HepG2 (cell line): ENCODE data around the gene RNF5. TPM values are rescaled to one million over a fixed set of nuclear protein-coding genes. Genes with fewer than 3 reads are reported as not detected.
A peak's percentile ranks its signal among the peaks of the same experiment; 100 is the strongest.

Experiments
- FIP1L1 ChIP-seq: fragments of 200-400 bp; formaldehyde crosslinking; IDR thresholded peaks from 2 replicates; pipeline ENCODE4 v1.6.1; 2018; ENCODE audit warnings: low read depth, mild to moderate bottlenecking, low read length, moderate library complexity, borderline replicate concordance; ENCODE audit not compliant: insufficient read depth
- HDAC6 ChIP-seq: fragments of 200-600 bp; sonication (generic); IDR thresholded peaks from 2 replicates; pipeline ENCODE4 v1.7.0; 2017; ENCODE audit warnings: mild to moderate bottlenecking, antibody characterized with exemption, low read length, low read depth
- KLF11 ChIP-seq: IDR thresholded peaks from 2 replicates; pipeline ENCODE4 v1.6.1; 2016; ENCODE audit warnings: missing compliant biosample characterization
- SRY ChIP-seq: sonication (generic); formaldehyde crosslinking; IDR thresholded peaks from 2 replicates; pipeline ENCODE4 v1.8.0; 2022; ENCODE audit warnings: mild to moderate bottlenecking, missing genetic modification reagents
- ZFP36L1 ChIP-seq: sonication (generic); formaldehyde crosslinking; IDR thresholded peaks from 2 replicates; pipeline ENCODE4 v1.8.0; 2022; ENCODE audit warnings: mild to moderate bottlenecking, missing genetic modification reagents, moderate library complexity
- ZFP37 ChIP-seq: sonication (generic); formaldehyde crosslinking; IDR thresholded peaks from 2 replicates; pipeline ENCODE4 v1.4.0; 2020; ENCODE audit warnings: missing genetic modification reagents, borderline replicate concordance
- ZFY ChIP-seq: sonication (generic); formaldehyde crosslinking; IDR thresholded peaks from 2 replicates; pipeline ENCODE4 v1.4.0; 2020; ENCODE audit warnings: missing genetic modification reagents
- ZNF20 ChIP-seq: sonication (generic); formaldehyde crosslinking; IDR thresholded peaks from 2 replicates; pipeline ENCODE4 v1.4.0; 2020; ENCODE audit warnings: mild to moderate bottlenecking, moderate library complexity, missing genetic modification reagents
- ZNF501 ChIP-seq: sonication (generic); formaldehyde crosslinking; IDR thresholded peaks from 2 replicates; pipeline ENCODE4 v1.5.1; 2020; ENCODE audit warnings: mild to moderate bottlenecking, moderate library complexity, missing genetic modification reagents
- ZNF772 ChIP-seq: sonication (generic); formaldehyde crosslinking; IDR thresholded peaks from 2 replicates; pipeline ENCODE4 v1.5.0; 2020; ENCODE audit warnings: mild to moderate bottlenecking, missing genetic modification reagents
- polyA plus RNA-seq, 8 experiments: library from polyadenylated mRNA; depleted of rRNA in 3 of 8; stranded (reverse) in 7 of 8; unstranded in 1 of 8; fragments of >200 nt; fragmentation: Illumina TruSeq in 4 of 8; extraction: Trizol in 4 of 8; gene quantifications; 2 replicates each; pipeline versions ENCODE4 v1.2.1 to v1.2.3, GENCODE V29; 2011 to 2016; ENCODE audit warnings: low read depth in 4 of 8, missing spikeins in 1 of 8, mixed read lengths in 1 of 8; ENCODE audit not compliant: insufficient read depth in 1 of 8
- total RNA-seq, 5 experiments: library from RNA; depleted of rRNA; stranded (reverse); fragments of >200 nt; fragmentation: Illumina TruSeq; extraction: Trizol; gene quantifications; 2 replicates each; pipeline ENCODE4 v1.2.3, GENCODE V29; 2016; ENCODE audit warnings: low read depth in 1 of 5
- TF ChIP-seq, protein P1 (sequence below), 2 experiments: IDR thresholded peaks; 2 replicates each; pipeline ENCODE4 v1.6.1; 2011 to 2012; ENCODE audit warnings: low read length in 2 of 2, borderline replicate concordance in 1 of 2, low read depth in 1 of 2, mild to moderate bottlenecking in 1 of 2, moderate library complexity in 1 of 2
- TF ChIP-seq, protein P2 (sequence below): sonication (generic); formaldehyde crosslinking; IDR thresholded peaks from 2 replicates; pipeline ENCODE4 v1.5.0; 2020; ENCODE audit warnings: missing genetic modification reagents
- TF ChIP-seq, protein P3 (sequence below): sonication (generic); formaldehyde crosslinking; IDR thresholded peaks from 2 replicates; pipeline ENCODE4 v1.4.0; 2020; ENCODE audit warnings: missing genetic modification reagents
- TF ChIP-seq, protein P4 (sequence below): fragments of 450-650 bp; IDR thresholded peaks from 2 replicates; pipeline ENCODE4 v1.6.1; 2017; ENCODE audit warnings: mild to moderate bottlenecking
- TF ChIP-seq, protein P5 (sequence below): sonication (generic); formaldehyde crosslinking; IDR thresholded peaks from 2 replicates; pipeline ENCODE4 v1.4.0; 2020; ENCODE audit warnings: mild to moderate bottlenecking, missing genetic modification reagents

RNF5 gene
- total and polyA plus RNA-seq, 2 of the 13 experiments (the other 11 are each of a cell fraction or from before 2014, with no cell fraction given): 98.0 to 131 TPM

DNA sequence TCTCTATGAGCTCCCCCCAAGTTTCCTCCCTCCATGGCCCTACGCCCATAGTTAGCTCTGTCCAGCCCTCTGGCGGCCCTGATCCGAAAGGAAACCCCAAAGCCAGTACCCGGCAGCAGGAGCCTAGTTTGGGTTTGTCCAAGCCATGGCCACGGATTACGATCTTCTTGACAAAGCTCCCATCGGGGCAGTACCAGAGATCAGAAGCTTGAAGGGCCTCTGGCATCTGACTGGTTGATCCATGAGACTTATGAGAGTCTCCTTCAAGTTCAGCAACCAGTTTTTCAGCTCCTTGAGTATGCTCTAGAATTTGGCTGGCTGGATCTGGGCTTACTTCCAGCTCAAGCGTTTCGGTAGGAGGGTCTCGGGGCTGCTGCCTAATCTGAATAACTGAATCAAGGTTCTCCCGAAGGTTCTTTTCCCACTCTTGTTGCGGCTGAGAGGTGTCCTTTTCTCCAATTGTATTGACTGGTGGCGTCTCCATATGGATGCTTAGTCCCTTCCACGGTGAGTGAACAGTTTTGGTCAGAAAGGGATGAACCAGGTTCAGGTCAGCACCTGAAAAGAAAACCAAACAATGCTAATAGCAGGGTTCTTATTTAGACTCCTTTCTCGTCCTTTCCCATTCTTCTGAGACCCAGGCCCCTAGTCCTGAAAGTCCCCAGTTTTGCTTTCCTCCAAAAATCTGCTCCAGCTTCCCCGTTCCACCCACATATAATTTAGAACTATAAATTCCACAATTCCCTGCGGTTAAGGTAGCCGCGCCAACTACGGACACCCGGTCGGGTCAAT is 48.7 kb upstream of the RNF5 start (continued):
- TF ChIP-seq ZFY (no peak), ZNF20 (CRISPR knock-in tag) (no peak), ZNF501 (CRISPR knock-in tag) (no peak), FIP1L1 (no peak), SRY (CRISPR knock-in tag) (0 out of 2 replicates have a peak, but pooled peaks have one; percentile 41), HDAC6 (no peak), KLF11 (CRISPR knock-in tag) (0 out of 2 replicates have a peak, but pooled peaks have one; percentile 15), ZFP37 (CRISPR knock-in tag) (no peak), ZNF772 (0 out of 2 replicates have a peak, but pooled peaks have one; percentile 41), ZFP36L1 (CRISPR knock-in tag) (0 out of 2 replicates have a peak, but pooled peaks have one; percentile 55)
- TF ChIP-seq, protein P1, sequence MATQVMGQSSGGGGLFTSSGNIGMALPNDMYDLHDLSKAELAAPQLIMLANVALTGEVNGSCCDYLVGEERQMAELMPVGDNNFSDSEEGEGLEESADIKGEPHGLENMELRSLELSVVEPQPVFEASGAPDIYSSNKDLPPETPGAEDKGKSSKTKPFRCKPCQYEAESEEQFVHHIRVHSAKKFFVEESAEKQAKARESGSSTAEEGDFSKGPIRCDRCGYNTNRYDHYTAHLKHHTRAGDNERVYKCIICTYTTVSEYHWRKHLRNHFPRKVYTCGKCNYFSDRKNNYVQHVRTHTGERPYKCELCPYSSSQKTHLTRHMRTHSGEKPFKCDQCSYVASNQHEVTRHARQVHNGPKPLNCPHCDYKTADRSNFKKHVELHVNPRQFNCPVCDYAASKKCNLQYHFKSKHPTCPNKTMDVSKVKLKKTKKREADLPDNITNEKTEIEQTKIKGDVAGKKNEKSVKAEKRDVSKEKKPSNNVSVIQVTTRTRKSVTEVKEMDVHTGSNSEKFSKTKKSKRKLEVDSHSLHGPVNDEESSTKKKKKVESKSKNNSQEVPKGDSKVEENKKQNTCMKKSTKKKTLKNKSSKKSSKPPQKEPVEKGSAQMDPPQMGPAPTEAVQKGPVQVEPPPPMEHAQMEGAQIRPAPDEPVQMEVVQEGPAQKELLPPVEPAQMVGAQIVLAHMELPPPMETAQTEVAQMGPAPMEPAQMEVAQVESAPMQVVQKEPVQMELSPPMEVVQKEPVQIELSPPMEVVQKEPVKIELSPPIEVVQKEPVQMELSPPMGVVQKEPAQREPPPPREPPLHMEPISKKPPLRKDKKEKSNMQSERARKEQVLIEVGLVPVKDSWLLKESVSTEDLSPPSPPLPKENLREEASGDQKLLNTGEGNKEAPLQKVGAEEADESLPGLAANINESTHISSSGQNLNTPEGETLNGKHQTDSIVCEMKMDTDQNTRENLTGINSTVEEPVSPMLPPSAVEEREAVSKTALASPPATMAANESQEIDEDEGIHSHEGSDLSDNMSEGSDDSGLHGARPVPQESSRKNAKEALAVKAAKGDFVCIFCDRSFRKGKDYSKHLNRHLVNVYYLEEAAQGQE (IDR thresholded peaks at IDR 0.05; ENCODE audit: borderline replicate concordance in 1 of 2, low read depth in 1 of 2, low read length in 2 of 2): no peak; a peak in 1 of 4 replicates
- TF ChIP-seq, protein P2, sequence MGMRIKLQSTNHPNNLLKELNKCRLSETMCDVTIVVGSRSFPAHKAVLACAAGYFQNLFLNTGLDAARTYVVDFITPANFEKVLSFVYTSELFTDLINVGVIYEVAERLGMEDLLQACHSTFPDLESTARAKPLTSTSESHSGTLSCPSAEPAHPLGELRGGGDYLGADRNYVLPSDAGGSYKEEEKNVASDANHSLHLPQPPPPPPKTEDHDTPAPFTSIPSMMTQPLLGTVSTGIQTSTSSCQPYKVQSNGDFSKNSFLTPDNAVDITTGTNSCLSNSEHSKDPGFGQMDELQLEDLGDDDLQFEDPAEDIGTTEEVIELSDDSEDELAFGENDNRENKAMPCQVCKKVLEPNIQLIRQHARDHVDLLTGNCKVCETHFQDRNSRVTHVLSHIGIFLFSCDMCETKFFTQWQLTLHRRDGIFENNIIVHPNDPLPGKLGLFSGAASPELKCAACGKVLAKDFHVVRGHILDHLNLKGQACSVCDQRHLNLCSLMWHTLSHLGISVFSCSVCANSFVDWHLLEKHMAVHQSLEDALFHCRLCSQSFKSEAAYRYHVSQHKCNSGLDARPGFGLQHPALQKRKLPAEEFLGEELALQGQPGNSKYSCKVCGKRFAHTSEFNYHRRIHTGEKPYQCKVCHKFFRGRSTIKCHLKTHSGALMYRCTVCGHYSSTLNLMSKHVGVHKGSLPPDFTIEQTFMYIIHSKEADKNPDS: no peak
- TF ChIP-seq, protein P3, sequence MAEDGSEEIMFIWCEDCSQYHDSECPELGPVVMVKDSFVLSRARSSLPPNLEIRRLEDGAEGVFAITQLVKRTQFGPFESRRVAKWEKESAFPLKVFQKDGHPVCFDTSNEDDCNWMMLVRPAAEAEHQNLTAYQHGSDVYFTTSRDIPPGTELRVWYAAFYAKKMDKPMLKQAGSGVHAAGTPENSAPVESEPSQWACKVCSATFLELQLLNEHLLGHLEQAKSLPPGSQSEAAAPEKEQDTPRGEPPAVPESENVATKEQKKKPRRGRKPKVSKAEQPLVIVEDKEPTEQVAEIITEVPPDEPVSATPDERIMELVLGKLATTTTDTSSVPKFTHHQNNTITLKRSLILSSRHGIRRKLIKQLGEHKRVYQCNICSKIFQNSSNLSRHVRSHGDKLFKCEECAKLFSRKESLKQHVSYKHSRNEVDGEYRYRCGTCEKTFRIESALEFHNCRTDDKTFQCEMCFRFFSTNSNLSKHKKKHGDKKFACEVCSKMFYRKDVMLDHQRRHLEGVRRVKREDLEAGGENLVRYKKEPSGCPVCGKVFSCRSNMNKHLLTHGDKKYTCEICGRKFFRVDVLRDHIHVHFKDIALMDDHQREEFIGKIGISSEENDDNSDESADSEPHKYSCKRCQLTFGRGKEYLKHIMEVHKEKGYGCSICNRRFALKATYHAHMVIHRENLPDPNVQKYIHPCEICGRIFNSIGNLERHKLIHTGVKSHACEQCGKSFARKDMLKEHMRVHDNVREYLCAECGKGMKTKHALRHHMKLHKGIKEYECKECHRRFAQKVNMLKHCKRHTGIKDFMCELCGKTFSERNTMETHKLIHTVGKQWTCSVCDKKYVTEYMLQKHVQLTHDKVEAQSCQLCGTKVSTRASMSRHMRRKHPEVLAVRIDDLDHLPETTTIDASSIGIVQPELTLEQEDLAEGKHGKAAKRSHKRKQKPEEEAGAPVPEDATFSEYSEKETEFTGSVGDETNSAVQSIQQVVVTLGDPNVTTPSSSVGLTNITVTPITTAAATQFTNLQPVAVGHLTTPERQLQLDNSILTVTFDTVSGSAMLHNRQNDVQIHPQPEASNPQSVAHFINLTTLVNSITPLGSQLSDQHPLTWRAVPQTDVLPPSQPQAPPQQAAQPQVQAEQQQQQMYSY (CRISPR knock-in tag): 0 out of 2 replicates have a peak, but pooled peaks have one; percentile 17
- TF ChIP-seq, protein P4, sequence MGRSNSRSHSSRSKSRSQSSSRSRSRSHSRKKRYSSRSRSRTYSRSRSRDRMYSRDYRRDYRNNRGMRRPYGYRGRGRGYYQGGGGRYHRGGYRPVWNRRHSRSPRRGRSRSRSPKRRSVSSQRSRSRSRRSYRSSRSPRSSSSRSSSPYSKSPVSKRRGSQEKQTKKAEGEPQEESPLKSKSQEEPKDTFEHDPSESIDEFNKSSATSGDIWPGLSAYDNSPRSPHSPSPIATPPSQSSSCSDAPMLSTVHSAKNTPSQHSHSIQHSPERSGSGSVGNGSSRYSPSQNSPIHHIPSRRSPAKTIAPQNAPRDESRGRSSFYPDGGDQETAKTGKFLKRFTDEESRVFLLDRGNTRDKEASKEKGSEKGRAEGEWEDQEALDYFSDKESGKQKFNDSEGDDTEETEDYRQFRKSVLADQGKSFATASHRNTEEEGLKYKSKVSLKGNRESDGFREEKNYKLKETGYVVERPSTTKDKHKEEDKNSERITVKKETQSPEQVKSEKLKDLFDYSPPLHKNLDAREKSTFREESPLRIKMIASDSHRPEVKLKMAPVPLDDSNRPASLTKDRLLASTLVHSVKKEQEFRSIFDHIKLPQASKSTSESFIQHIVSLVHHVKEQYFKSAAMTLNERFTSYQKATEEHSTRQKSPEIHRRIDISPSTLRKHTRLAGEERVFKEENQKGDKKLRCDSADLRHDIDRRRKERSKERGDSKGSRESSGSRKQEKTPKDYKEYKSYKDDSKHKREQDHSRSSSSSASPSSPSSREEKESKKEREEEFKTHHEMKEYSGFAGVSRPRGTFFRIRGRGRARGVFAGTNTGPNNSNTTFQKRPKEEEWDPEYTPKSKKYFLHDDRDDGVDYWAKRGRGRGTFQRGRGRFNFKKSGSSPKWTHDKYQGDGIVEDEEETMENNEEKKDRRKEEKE: no peak
- TF ChIP-seq, protein P5, sequence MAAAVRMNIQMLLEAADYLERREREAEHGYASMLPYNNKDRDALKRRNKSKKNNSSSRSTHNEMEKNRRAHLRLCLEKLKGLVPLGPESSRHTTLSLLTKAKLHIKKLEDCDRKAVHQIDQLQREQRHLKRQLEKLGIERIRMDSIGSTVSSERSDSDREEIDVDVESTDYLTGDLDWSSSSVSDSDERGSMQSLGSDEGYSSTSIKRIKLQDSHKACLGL (CRISPR knock-in tag): 0 out of 2 replicates have a peak, but pooled peaks have one; percentile 42
